Ectodermal cell (in vitro differentiated cells): ENCODE results near the gene KLK15. TPM values are rescaled to one million over a fixed set of nuclear protein-coding genes. Genes with fewer than 3 reads are reported as not detected.

ENCODE experiments used
- H3K27ac ChIP-seq: 2 replicates; pipeline ENCODE4 v1.7.0; 2013; ENCODE audit warnings: mild to moderate bottlenecking, low read depth, low read length; ENCODE audit not compliant: insufficient read depth, poor library complexity, severe bottlenecking
- H3K27me3 ChIP-seq: 2 replicates; pipeline ENCODE4 v1.7.0; 2013; ENCODE audit warnings: mild to moderate bottlenecking, low read length; ENCODE audit not compliant: insufficient read depth, control insufficient read depth, poor library complexity, severe bottlenecking
- H3K36me3 ChIP-seq: one replicate; pipeline ENCODE4 v1.7.0; 2013; ENCODE audit warnings: low read length; ENCODE audit not compliant: control insufficient read depth, insufficient read depth
- H3K4me1 ChIP-seq: one replicate; pipeline ENCODE4 v1.7.0; 2013; ENCODE audit warnings: low read length; ENCODE audit not compliant: control insufficient read depth, insufficient read depth
- H3K4me3 ChIP-seq: 2 replicates; pipeline ENCODE4 v1.7.0; 2013; ENCODE audit warnings: low read depth, low read length, control low read depth; ENCODE audit not compliant: insufficient read depth
- H3K9me3 ChIP-seq: 2 replicates; pipeline ENCODE4 v1.7.0; 2013; ENCODE audit warnings: mild to moderate bottlenecking, low read length, moderate library complexity; ENCODE audit not compliant: control insufficient read depth
- WGBS, 2 experiments: methylation state at CpG; one replicate each; pipeline ENCODE4 v1.1.7; 2013; ENCODE audit warnings: missing lambda C conversion rate in 2 of 2; 5-methylcytosine and 5-hydroxymethylcytosine counted together
- polyA plus RNA-seq, 4 experiments: library from polyadenylated mRNA; stranded (reverse); fragments of 50-300 nt; gene quantifications; one replicate each; pipeline ENCODE4 v1.2.3, GENCODE V29; 2013

Gene KLK15
- not detected for polyA plus RNA-seq (2013, experiment 1 of 4)
- not detected for polyA plus RNA-seq (2013, experiment 2 of 4)
- polyA plus RNA-seq (2013, experiment 3 of 4) = not detected
- polyA plus RNA-seq (2013, experiment 4 of 4) = not detected

- Histone ChIP-seq H3K27me3 (peaks cover 35% of the 10 kb centered on the region), H3K4me3 (no peak within 1 kb of the TSS)
- 81 to 83% methylated on average over 8 of the region's 8 CpGs for WGBS, 2 experiments
Measured at GRCh38 chr19:50833117-50833801, at the start of gene KLK15. TSS of gene KLK15 (minus strand) at chr19:50833574. CDS start at chr19:50831492, 2,082 bp downstream.

GRCh38 chr19:50882188-50882587, 48.8 kb upstream of the KLK15 start:
- no peak overlapping the region for H3K4me3 ChIP-seq
- peaks cover 3% of the 10 kb centered on the region for H3K9me3 ChIP-seq
- WGBS, 2 experiments = 63 to 65% methylated on average over 3 of the region's 3 CpGs
- no peaks in the 10 kb centered on the region for H3K27me3 ChIP-seq
- no peaks in the 10 kb centered on the region for H3K4me1 ChIP-seq
- H3K27ac ChIP-seq = no peak overlapping the region
- H3K36me3 ChIP-seq = no peaks in the 10 kb centered on the region

More at GRCh38 chr19:50833117-50833801, at the start of gene KLK15:
- Histone ChIP-seq H3K36me3 (no peaks in the 10 kb centered on the region), H3K9me3 (no peaks in the 10 kb centered on the region), H3K27ac (no peak within 1 kb of the TSS), H3K4me1 (no peaks in the 10 kb centered on the region)

GRCh38 chr19:50880241-50880640, 46.9 kb upstream of the KLK15 start:
- WGBS, 2 experiments = 76 to 77% methylated on average over 5 of the region's 5 CpGs
- peaks cover 3% of the 10 kb centered on the region for H3K27me3 ChIP-seq
- H3K9me3 ChIP-seq = no peaks in the 10 kb centered on the region
- no peaks in the 10 kb centered on the region for H3K36me3 ChIP-seq
- no peaks in the 10 kb centered on the region for H3K4me1 ChIP-seq
- no peak overlapping the region for H3K27ac ChIP-seq
- no peak overlapping the region for H3K4me3 ChIP-seq

- Histone ChIP-seq H3K27me3 (peaks cover 4% of the 10 kb centered on the region), H3K27ac (no peak overlapping the region), H3K4me1 (no peaks in the 10 kb centered on the region), H3K4me3 (no peak overlapping the region), H3K36me3 (no peaks in the 10 kb centered on the region), H3K9me3 (no peaks in the 10 kb centered on the region)
- 73 to 80% methylated on average over 5 of the region's 5 CpGs for WGBS, 2 experiments
Measured at GRCh38 chr19:50878851-50879250, 45.5 kb upstream of the KLK15 start.

GRCh38 chr19:50877338-50877737, 44.0 kb upstream of the KLK15 start:
- Histone ChIP-seq H3K4me3 (no peak overlapping the region), H3K36me3 (no peaks in the 10 kb centered on the region), H3K27me3 (peaks cover 8% of the 10 kb centered on the region), H3K27ac (no peak overlapping the region), H3K9me3 (no peaks in the 10 kb centered on the region), H3K4me1 (no peaks in the 10 kb centered on the region)
- WGBS, 2 experiments = 62 to 65% methylated on average over 8 of the region's 8 CpGs

GRCh38 chr19:50876456-50876855, 43.1 kb upstream of the KLK15 start:
- WGBS, 2 experiments = 85 to 86% methylated on average over 7 of the region's 7 CpGs
- H3K36me3 ChIP-seq = no peaks in the 10 kb centered on the region
- no peak overlapping the region for H3K27ac ChIP-seq
- H3K9me3 ChIP-seq = no peaks in the 10 kb centered on the region
- H3K4me3 ChIP-seq = no peak overlapping the region
- peaks cover 8% of the 10 kb centered on the region for H3K27me3 ChIP-seq
- no peaks in the 10 kb centered on the region for H3K4me1 ChIP-seq

- Histone ChIP-seq H3K4me3 (no peak overlapping the region), H3K4me1 (no peaks in the 10 kb centered on the region), H3K27me3 (peaks cover 8% of the 10 kb centered on the region), H3K9me3 (no peaks in the 10 kb centered on the region), H3K27ac (no peak overlapping the region), H3K36me3 (no peaks in the 10 kb centered on the region)
- WGBS, 2 experiments = 68 to 70% methylated on average over 9 of the region's 9 CpGs
Measured at GRCh38 chr19:50875795-50876422, 42.5 kb upstream of the KLK15 start.

- WGBS, 2 experiments = 73 to 75% methylated on average over 5 of the region's 5 CpGs
- Histone ChIP-seq H3K4me1 (no peaks in the 10 kb centered on the region), H3K36me3 (no peaks in the 10 kb centered on the region), H3K4me3 (no peak overlapping the region), H3K9me3 (no peaks in the 10 kb centered on the region), H3K27me3 (peaks cover 8% of the 10 kb centered on the region), H3K27ac (no peak overlapping the region)
Measured at GRCh38 chr19:50874211-50874610, 40.8 kb upstream of the KLK15 start.

- Histone ChIP-seq H3K4me1 (no peaks in the 10 kb centered on the region), H3K27ac (no peak within 1 kb of the TSS), H3K4me3 (no peak within 1 kb of the TSS), H3K36me3 (no peaks in the 10 kb centered on the region), H3K9me3 (no peaks in the 10 kb centered on the region), H3K27me3 (peaks cover 8% of the 10 kb centered on the region)
- WGBS, 2 experiments = 76 to 82% methylated on average over 3 of the region's 3 CpGs
Measured at GRCh38 chr19:50873056-50873455, 39.7 kb upstream of the KLK15 start, which contains the start of gene KLK2. TSS of gene KLK2 (plus strand) at chr19:50873439. CDS start at chr19:50873474, 35 bp downstream.

GRCh38 chr19:50870417-50871089, 37.2 kb upstream of the KLK15 start:
- Histone ChIP-seq H3K27me3 (peaks cover 8% of the 10 kb centered on the region), H3K4me1 (no peaks in the 10 kb centered on the region), H3K36me3 (no peaks in the 10 kb centered on the region), H3K4me3 (no peak overlapping the region), H3K9me3 (peaks cover 2% of the 10 kb centered on the region), H3K27ac (no peak overlapping the region)
- 85% methylated on average over 26 of the region's 26 CpGs for WGBS, 2 experiments
